CD4-positive, alpha-beta memory T cell (primary cell): Measurements from ENCODE around the gene CDK11B. TPM values are rescaled to one million over a fixed set of nuclear protein-coding genes. Genes with fewer than 3 reads are reported as not detected.
"Not testable (repeated sequence)": the region's sequence is repeated elsewhere in the genome, so short reads cannot be mapped to it uniquely, and the experiment has no call there.

ENCODE experiments used
- CTCF ChIA-PET: fragments of 350-600 bp; sonication (Branson Sonifier 250); formaldehyde crosslinking; loops from one replicate; lab custom pipeline; 2021; ENCODE audit warnings: inconsistent platforms; ENCODE audit not compliant: partially characterized antibody; lab: Charles Lee
- POLR2A ChIA-PET: fragments of 350-600 bp; sonication (Branson Sonifier 250); formaldehyde crosslinking; loops from one replicate; lab custom pipeline; 2021; ENCODE audit not compliant: partially characterized antibody; lab: Charles Lee
- DNase-seq, 5 donors: peaks; one replicate each; pipeline versions ENCODE4 v3.0.0 to v3.0.0-alpha.2; 2020 to 2022; ENCODE audit warnings: mixed read lengths in 1 of 5
- H3K27ac ChIP-seq: one replicate; pipeline ENCODE4 v1.7.0; 2013; ENCODE audit warnings: low read depth, low read length
- H3K27me3 ChIP-seq: 2 replicates; pipeline ENCODE4 v1.7.0; 2013; ENCODE audit warnings: mild to moderate bottlenecking, low read length, moderate library complexity; ENCODE audit not compliant: insufficient read depth
- H3K36me3 ChIP-seq: 2 replicates; pipeline ENCODE4 v1.7.0; 2013; ENCODE audit warnings: mild to moderate bottlenecking, low read length, moderate library complexity; ENCODE audit not compliant: insufficient read depth
- H3K4me1 ChIP-seq: 2 replicates; pipeline ENCODE4 v1.7.0; 2013; ENCODE audit warnings: mild to moderate bottlenecking, low read length, moderate library complexity; ENCODE audit not compliant: insufficient read depth
- H3K4me3 ChIP-seq, 2 donors: one replicate each; pipeline ENCODE4 v1.7.0; 2013; ENCODE audit warnings: low read length in 2 of 2, mild to moderate bottlenecking in 1 of 2
- H3K9me3 ChIP-seq, 2 donors: one replicate each; pipeline ENCODE4 v1.7.0; 2013; ENCODE audit warnings: low read length in 2 of 2, control low read depth in 1 of 2; ENCODE audit not compliant: control insufficient read depth in 1 of 2
- H3K27ac Mint-ChIP-seq, 7 donors: one replicate each; pipeline ENCODE4 v1.8.0; 2020 to 2021; ENCODE audit warnings: mixed read lengths in 7 of 7, mild to moderate bottlenecking in 6 of 7, inconsistent platforms in 3 of 7, moderate library complexity in 3 of 7
- H3K27me3 Mint-ChIP-seq, 2 donors: one replicate each; pipeline ENCODE4 v1.8.0; 2020 to 2021; ENCODE audit warnings: mixed read lengths in 2 of 2
- H3K36me3 Mint-ChIP-seq, 2 donors: one replicate each; pipeline ENCODE4 v1.8.0; 2020 to 2021; ENCODE audit warnings: mixed read lengths in 2 of 2, inconsistent platforms in 1 of 2, mild to moderate bottlenecking in 1 of 2
- H3K4me1 Mint-ChIP-seq, 4 donors: one replicate each; pipeline ENCODE4 v1.8.0; 2020 to 2021; ENCODE audit warnings: mixed read lengths in 4 of 4, mild to moderate bottlenecking in 1 of 4
- H3K4me3 Mint-ChIP-seq, 8 donors: one replicate each; pipeline ENCODE4 v1.8.0; 2020 to 2021; ENCODE audit warnings: mixed read lengths in 8 of 8, mild to moderate bottlenecking in 7 of 8, moderate library complexity in 6 of 8, inconsistent platforms in 3 of 8
- H3K9me3 Mint-ChIP-seq, 8 donors: one replicate each; pipeline ENCODE4 v1.8.0; 2020 to 2021; ENCODE audit warnings: mixed read lengths in 8 of 8, mild to moderate bottlenecking in 5 of 8, inconsistent platforms in 3 of 8, moderate library complexity in 1 of 8
- intact Hi-C: fragments of 100-400 bp; cut with micrococcal nuclease; formaldehyde crosslinking; loops from one replicate; pipeline ENCODE4 v1.15.1; 2023
- polyA plus RNA-seq, 2 donors: library from polyadenylated mRNA; unstranded; fragments of 300-500 nt; fragmentation: Illumina TruSeq; gene quantifications; one replicate each; pipeline ENCODE4 v1.2.3, GENCODE V29; 2021
- total RNA-seq, 2 experiments: library from RNA; stranded (reverse); gene quantifications; one replicate each; pipeline ENCODE4 v1.2.3, GENCODE V29; 2021

Gene CDK11B
- total and polyA plus RNA-seq, 4 experiments from 2014 or later, result 2.5 to 44.7 (median 34.3) TPM

- ChIA-PET CTCF (interaction anchor here (0.7 to 1.5 kb wide), 4 partner anchors 11 to 64 kb away, joined by 3 to 6 read pairs (median 5); no protein-coding TSS in a partner anchor), POLR2A (interaction anchor here (0.9 to 1.9 kb wide), 4 partner anchors 12 to 64 kb away, joined by 3 to 11 read pairs (median 6); no protein-coding TSS in a partner anchor)
- intact Hi-C loops, result no loop called here
- no peak for DNase-seq
- no peak overlapping the region for H3K27ac Mint-ChIP-seq
- H3K36me3 Mint-ChIP-seq, result peaks cover 15 to 23% of the 10 kb centered on the region in 2 donors
- Histone ChIP-seq H3K27me3 (no peaks in the 10 kb centered on the region), H3K4me1 (peaks cover 11% of the 10 kb centered on the region), H3K36me3 (peaks cover 18% of the 10 kb centered on the region), H3K4me3 (no peak overlapping the region), H3K27ac (no peak overlapping the region), H3K9me3 (no peaks in the 10 kb centered on the region)
- H3K27me3 Mint-ChIP-seq, result no peaks in the 10 kb centered on the region
- no peak overlapping the region for H3K4me3 Mint-ChIP-seq
- H3K4me1 Mint-ChIP-seq, result no peaks in the 10 kb centered on the region
- H3K9me3 Mint-ChIP-seq, result no peaks in the 10 kb centered on the region
Measured at GRCh38 chr1:1664941-1665814, 6.4 kb upstream of the CDK11B start.

- H3K27ac ChIP-seq, intact Hi-C loops, H3K9me3 ChIP-seq, DNase-seq, H3K27ac Mint-ChIP-seq, POLR2A ChIA-PET, H3K9me3 Mint-ChIP-seq, H3K27me3 ChIP-seq, H3K4me3 Mint-ChIP-seq, H3K4me3 ChIP-seq, H3K27me3 Mint-ChIP-seq, H3K4me1 Mint-ChIP-seq: not testable (repeated sequence)
- Histone ChIP-seq H3K36me3 (peaks cover 15% of the 10 kb centered on the region), H3K4me1 (peaks cover 11% of the 10 kb centered on the region)
- H3K36me3 Mint-ChIP-seq, result peaks cover 8 to 15% of the 10 kb centered on the region in 2 donors
- CTCF ChIA-PET, result interaction anchor here (1.5 kb wide), 1 partner anchor 10 kb away, joined by 6 read pairs; no protein-coding TSS in a partner anchor
Measured at GRCh38 chr1:1664318-1664717, 5.5 kb upstream of the CDK11B start.

GRCh38 chr1:1662830-1663560, 4.2 kb upstream of the CDK11B start:
- H3K4me1 Mint-ChIP-seq, H3K9me3 ChIP-seq, DNase-seq, H3K27me3 Mint-ChIP-seq, intact Hi-C loops, H3K27me3 ChIP-seq, H3K4me3 ChIP-seq, CTCF ChIA-PET, H3K9me3 Mint-ChIP-seq: not testable (repeated sequence)
- H3K36me3 Mint-ChIP-seq, result peaks cover 8 to 21% of the 10 kb centered on the region in 2 donors
- H3K27ac Mint-ChIP-seq, result peak overlapping the region in 6 of 7 donors; percentile 35 to 94 (median 66)
- POLR2A ChIA-PET, result interaction anchor here (0.9 kb wide), 1 partner anchor 66 kb away, joined by 3 read pairs; no protein-coding TSS in a partner anchor
- peak overlapping the region in 3 of 8 donors; percentile 44 to 58 (median 54) for H3K4me3 Mint-ChIP-seq
- Histone ChIP-seq H3K27ac (peak overlapping the region; percentile 6), H3K4me1 (peaks cover 11% of the 10 kb centered on the region), H3K36me3 (peaks cover 15% of the 10 kb centered on the region)

- H3K27ac Mint-ChIP-seq, result peak overlapping the region in 2 of 7 donors; percentile 22 to 84
- H3K9me3 ChIP-seq, H3K27me3 Mint-ChIP-seq, H3K27ac ChIP-seq, CTCF ChIA-PET, H3K4me1 Mint-ChIP-seq, DNase-seq, H3K4me3 Mint-ChIP-seq, H3K9me3 Mint-ChIP-seq, intact Hi-C loops, H3K27me3 ChIP-seq, H3K4me3 ChIP-seq: not testable (repeated sequence)
- H3K36me3 ChIP-seq, result peaks cover 15% of the 10 kb centered on the region
- peaks cover 11% of the 10 kb centered on the region for H3K4me1 ChIP-seq
- peaks cover 5 to 19% of the 10 kb centered on the region in 2 donors for H3K36me3 Mint-ChIP-seq
- POLR2A ChIA-PET, result interaction anchor here (0.9 kb wide), 1 partner anchor 67 kb away, joined by 3 read pairs; no protein-coding TSS in a partner anchor
Measured at GRCh38 chr1:1662392-1662791, 3.6 kb upstream of the CDK11B start.

- CTCF ChIA-PET, H3K27me3 ChIP-seq: not testable (repeated sequence)
Measured at GRCh38 chr1:1648265-1648664, 10.5 kb downstream of the CDK11B start.

GRCh38 chr1:1647567-1648241, 11.1 kb downstream of the CDK11B start:
- POLR2A ChIA-PET, H3K4me3 ChIP-seq, intact Hi-C loops, H3K4me3 Mint-ChIP-seq, H3K9me3 ChIP-seq, H3K27ac Mint-ChIP-seq, H3K4me1 ChIP-seq, H3K9me3 Mint-ChIP-seq, DNase-seq, H3K27me3 Mint-ChIP-seq, H3K27me3 ChIP-seq, CTCF ChIA-PET, H3K27ac ChIP-seq, H3K4me1 Mint-ChIP-seq: not testable (repeated sequence)
- H3K36me3 Mint-ChIP-seq, result peaks cover 48 to 52% of the 10 kb centered on the region in 2 donors
- peaks cover 19% of the 10 kb centered on the region for H3K36me3 ChIP-seq

More at GRCh38 chr1:1648265-1648664, 10.5 kb downstream of the CDK11B start:
- H3K4me3 ChIP-seq, POLR2A ChIA-PET, H3K27me3 Mint-ChIP-seq, H3K27ac Mint-ChIP-seq, H3K4me1 Mint-ChIP-seq, H3K4me1 ChIP-seq, H3K9me3 ChIP-seq, H3K9me3 Mint-ChIP-seq, H3K4me3 Mint-ChIP-seq, H3K27ac ChIP-seq, intact Hi-C loops, DNase-seq: not testable (repeated sequence)
- H3K36me3 ChIP-seq, result peaks cover 20% of the 10 kb centered on the region
- H3K36me3 Mint-ChIP-seq, result peaks cover 49 to 53% of the 10 kb centered on the region in 2 donors
